Fibroblast of lung (primary cell): ENCODE results near the gene TSHR.

Experiments used
- EZH2 ChIP-seq: IDR thresholded peaks from 2 replicates; pipeline ENCODE4 v1.5.1; 2012; ENCODE audit warnings: low read length, control low read depth, mild to moderate bottlenecking; ENCODE audit errors: missing control alignments
- TF ChIP-seq, protein P1 (sequence below), 2 donors: IDR thresholded peaks in 1 of 2; conservative IDR thresholded peaks in 1 of 2; 1 replicate in 1 of 2; 2 replicates in 1 of 2; pipeline ENCODE4 v1.5.1; 2011 to 2012; ENCODE audit warnings: low read length in 2 of 2, control low read depth in 1 of 2, inconsistent platforms in 1 of 2, low read depth in 1 of 2, mild to moderate bottlenecking in 1 of 2

DNA sequence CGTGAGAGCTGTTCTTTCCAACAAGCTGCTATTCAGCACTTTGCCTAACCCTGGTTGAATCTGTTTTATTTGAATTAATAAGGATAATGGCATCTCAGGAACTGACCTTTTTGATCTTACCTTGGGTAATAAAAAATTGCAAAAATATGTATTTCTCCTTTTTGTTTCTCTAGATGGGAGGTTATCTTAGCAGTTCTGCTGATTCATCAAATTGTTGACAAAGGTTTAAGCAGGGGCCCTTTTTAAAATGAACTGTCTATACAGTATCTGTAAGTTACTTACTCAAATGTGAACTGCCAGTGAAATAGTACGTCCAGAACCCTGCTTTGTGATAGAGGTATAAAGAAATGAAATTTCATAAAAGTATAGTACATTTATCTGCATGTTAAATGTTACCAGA, 681 bp downstream of the TSHR start:
- TF ChIP-seq, protein P1, sequence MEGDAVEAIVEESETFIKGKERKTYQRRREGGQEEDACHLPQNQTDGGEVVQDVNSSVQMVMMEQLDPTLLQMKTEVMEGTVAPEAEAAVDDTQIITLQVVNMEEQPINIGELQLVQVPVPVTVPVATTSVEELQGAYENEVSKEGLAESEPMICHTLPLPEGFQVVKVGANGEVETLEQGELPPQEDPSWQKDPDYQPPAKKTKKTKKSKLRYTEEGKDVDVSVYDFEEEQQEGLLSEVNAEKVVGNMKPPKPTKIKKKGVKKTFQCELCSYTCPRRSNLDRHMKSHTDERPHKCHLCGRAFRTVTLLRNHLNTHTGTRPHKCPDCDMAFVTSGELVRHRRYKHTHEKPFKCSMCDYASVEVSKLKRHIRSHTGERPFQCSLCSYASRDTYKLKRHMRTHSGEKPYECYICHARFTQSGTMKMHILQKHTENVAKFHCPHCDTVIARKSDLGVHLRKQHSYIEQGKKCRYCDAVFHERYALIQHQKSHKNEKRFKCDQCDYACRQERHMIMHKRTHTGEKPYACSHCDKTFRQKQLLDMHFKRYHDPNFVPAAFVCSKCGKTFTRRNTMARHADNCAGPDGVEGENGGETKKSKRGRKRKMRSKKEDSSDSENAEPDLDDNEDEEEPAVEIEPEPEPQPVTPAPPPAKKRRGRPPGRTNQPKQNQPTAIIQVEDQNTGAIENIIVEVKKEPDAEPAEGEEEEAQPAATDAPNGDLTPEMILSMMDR (conservative IDR thresholded peaks at IDR 0.05 in 1 of 2, IDR thresholded peaks at IDR 0.05 in 1 of 2; ENCODE audit: low read depth in 1 of 2, low read length in 2 of 2), result no peak
- no peak for TF ChIP-seq EZH2
